ENCODE data around the gene CCM2. TPM values are rescaled to one million over a fixed set of nuclear protein-coding genes. Genes with fewer than 3 reads are reported as not detected.

CCM2 gene
- total and polyA plus RNA-seq, 8 donors: 1.8 to 39.0 (median 26.6) TPM

DNA sequence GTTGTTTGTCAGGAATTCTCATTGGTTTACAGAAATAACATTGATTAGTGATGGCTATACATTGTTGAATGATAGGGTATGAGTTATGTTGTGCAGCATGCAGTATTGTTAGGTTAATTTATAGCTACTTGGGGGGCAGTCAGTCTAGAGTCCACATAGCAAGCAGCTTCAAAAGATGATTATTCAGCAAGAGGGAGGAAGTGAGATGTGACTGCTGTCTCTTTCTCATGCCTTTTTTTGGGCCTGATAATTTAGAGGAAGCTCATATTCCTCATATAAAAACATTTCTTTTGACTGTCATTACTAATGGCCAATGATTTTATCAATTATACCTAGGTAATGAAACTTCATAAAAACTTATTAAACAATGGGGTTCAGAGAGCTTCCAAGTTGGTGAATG, 114.9 kb downstream of the CCM2 start:
- no peak for DNase-seq
- intact Hi-C loops (cut with DNase I; ENCODE audit: low total_unique reads): no loop called here
- H3K4me1 ChIP-seq: peaks cover 13 to 20% (median 20%) of the 10 kb centered on the region in 4 donors
- no peak for TF ChIP-seq POLR2A (IDR thresholded peaks at IDR 0.05)
- TF ChIP-seq POLR2AphosphoS5 (IDR thresholded peaks at IDR 0.05): no peak
- TF ChIP-seq EP300 (IDR thresholded peaks at IDR 0.05): no peak
- TF ChIP-seq, protein P1, sequence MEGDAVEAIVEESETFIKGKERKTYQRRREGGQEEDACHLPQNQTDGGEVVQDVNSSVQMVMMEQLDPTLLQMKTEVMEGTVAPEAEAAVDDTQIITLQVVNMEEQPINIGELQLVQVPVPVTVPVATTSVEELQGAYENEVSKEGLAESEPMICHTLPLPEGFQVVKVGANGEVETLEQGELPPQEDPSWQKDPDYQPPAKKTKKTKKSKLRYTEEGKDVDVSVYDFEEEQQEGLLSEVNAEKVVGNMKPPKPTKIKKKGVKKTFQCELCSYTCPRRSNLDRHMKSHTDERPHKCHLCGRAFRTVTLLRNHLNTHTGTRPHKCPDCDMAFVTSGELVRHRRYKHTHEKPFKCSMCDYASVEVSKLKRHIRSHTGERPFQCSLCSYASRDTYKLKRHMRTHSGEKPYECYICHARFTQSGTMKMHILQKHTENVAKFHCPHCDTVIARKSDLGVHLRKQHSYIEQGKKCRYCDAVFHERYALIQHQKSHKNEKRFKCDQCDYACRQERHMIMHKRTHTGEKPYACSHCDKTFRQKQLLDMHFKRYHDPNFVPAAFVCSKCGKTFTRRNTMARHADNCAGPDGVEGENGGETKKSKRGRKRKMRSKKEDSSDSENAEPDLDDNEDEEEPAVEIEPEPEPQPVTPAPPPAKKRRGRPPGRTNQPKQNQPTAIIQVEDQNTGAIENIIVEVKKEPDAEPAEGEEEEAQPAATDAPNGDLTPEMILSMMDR (IDR thresholded peaks at IDR 0.05): no peak
- no peaks in the 10 kb centered on the region for H3K36me3 ChIP-seq
- H3K9me3 ChIP-seq: no peaks in the 10 kb centered on the region
- H3K4me3 ChIP-seq: no peak overlapping the region
- H3K27me3 ChIP-seq: peaks cover 0 to 5% (median 0%) of the 10 kb centered on the region in 3 donors
- no peak overlapping the region for H3K27ac ChIP-seq

DNA sequence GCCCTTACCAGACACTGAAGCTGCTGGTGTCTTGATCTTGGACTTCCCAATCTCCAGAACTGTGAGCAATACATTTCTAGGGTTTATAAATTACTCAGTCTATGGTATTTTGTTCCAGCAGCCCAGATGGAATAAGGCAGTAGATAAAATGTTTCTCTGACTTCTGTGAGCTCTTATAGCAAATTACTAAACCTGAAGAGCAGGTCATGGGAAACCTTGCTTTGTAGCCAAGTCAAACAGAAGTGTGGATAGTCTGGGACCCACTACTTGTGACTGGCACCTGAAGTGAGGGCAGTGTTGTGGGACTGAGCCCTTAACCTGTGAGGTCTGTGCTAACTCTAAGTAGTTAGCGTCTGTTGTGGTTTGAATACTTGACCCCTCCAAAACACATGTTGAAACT, 116.0 kb downstream of the CCM2 start:
- H3K9me3 ChIP-seq: no peaks in the 10 kb centered on the region
- 35 to 71% (median 40%) methylated on average over 1 of the region's 1 CpG for WGBS, 5 donors
- intact Hi-C loops (cut with DNase I; ENCODE audit: low total_unique reads): no loop called here

DNA sequence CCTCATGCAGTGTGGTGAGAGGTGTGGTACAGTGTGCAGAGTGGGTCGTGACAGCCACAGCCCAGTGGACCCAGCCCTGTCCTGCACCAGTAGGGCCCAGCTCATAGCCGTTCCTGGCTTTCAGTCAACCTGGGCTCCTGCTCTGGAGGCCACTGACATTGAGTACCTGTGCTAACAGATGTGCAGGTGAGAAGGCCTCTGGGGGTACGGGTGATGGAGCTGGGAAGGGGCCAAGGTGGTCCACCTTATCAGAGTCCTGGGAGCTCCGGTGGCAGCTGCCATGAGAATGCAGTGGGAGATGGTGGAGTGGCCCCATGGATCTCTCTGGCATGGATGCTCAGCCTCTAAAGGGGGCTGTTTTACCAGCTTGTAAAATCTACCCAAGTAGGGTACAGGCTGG, 117.6 kb downstream of the CCM2 start:
- intact Hi-C loops (cut with DNase I; ENCODE audit: low total_unique reads): no loop called here

More for the DNA sequence above, 116.0 kb downstream of the CCM2 start:
- H3K27me3 ChIP-seq: peaks cover 0 to 5% (median 0%) of the 10 kb centered on the region in 3 donors
- H3K4me3 ChIP-seq: no peak overlapping the region
- TF ChIP-seq, protein P1 (IDR thresholded peaks at IDR 0.05): no peak
- TF ChIP-seq EP300 (IDR thresholded peaks at IDR 0.05): no peak
- TF ChIP-seq POLR2A (IDR thresholded peaks at IDR 0.05): no peak
- no peak for TF ChIP-seq POLR2AphosphoS5 (IDR thresholded peaks at IDR 0.05)
- H3K4me1 ChIP-seq: peaks cover 7 to 9% (median 9%) of the 10 kb centered on the region in 4 donors
- DNase-seq: no peak
- no peaks in the 10 kb centered on the region for H3K36me3 ChIP-seq
- no peak overlapping the region for H3K27ac ChIP-seq

DNA sequence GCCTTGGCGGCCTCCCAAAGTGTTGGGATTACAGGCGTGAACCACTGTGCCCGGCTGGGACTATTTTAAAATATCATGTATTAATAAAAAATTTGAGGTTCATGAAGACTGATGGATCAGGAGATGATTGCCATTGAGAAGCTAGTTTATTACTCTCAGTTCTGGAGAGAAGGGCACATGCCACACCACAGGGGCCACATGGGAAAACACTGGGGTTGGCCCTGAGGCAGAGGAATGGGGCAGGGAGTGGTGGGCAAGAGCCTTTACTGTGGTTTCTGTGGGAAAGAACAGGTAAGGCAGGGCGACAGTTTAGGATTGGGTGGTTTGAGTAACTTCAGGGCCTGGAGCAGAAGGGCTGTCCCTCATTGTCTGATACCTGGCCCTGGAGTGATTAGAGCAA, 118.3 kb downstream of the CCM2 start:
- Histone ChIP-seq H3K27me3 (peaks cover 0 to 5% (median 0%) of the 10 kb centered on the region in 3 donors), H3K9me3 (no peaks in the 10 kb centered on the region), H3K27ac (no peak overlapping the region), H3K36me3 (no peaks in the 10 kb centered on the region), H3K4me3 (no peak overlapping the region), H3K4me1 (no peaks in the 10 kb centered on the region)
- TF ChIP-seq POLR2A (IDR thresholded peaks at IDR 0.05): no peak
- intact Hi-C loops (cut with DNase I; ENCODE audit: low total_unique reads): no loop called here
- no peak for DNase-seq
- WGBS, 5 donors: 79 to 92% (median 85%) methylated on average over 4 of the region's 4 CpGs

More for the DNA sequence above, 117.6 kb downstream of the CCM2 start:
- 68 to 79% (median 74%) methylated on average over 4 of the region's 4 CpGs for WGBS, 5 donors
- no peaks in the 10 kb centered on the region for H3K9me3 ChIP-seq
- no peaks in the 10 kb centered on the region for H3K36me3 ChIP-seq
- peaks cover 0 to 5% (median 0%) of the 10 kb centered on the region in 3 donors for H3K27me3 ChIP-seq
- DNase-seq: no peak
- peaks cover under 1 to 2% (median 1%) of the 10 kb centered on the region in 4 donors for H3K4me1 ChIP-seq
- TF ChIP-seq POLR2AphosphoS5 (IDR thresholded peaks at IDR 0.05) (no peak), POLR2A (IDR thresholded peaks at IDR 0.05) (no peak), EP300 (IDR thresholded peaks at IDR 0.05) (no peak)
- TF ChIP-seq, protein P1 (IDR thresholded peaks at IDR 0.05): no peak
- no peak overlapping the region for H3K27ac ChIP-seq
- no peak overlapping the region for H3K4me3 ChIP-seq

DNA sequence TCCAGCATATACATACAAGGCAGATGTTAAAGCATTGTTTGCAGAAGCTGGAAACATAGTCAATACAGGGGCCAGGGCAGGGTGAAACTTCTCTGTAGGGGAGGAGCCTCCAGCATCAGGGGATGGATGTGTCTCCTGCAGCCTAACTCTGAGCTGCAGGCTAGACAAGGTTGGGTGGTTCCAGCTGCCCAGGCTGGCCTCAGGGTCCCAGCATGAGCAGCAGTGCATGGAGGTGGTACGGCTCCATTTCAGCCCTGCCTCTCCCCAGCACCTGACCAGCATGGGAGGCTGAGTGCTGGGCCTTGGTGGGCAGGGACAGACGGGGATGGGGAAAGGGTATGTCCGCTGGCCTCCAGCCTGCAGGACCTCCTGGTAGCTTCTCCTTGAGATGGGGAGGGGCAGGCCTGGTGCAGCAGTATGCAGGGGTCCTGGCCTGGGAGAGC, 118.9 kb downstream of the CCM2 start:
- H3K27ac ChIP-seq: no peak overlapping the region
- H3K27me3 ChIP-seq: peaks cover 0 to 5% (median 0%) of the 10 kb centered on the region in 3 donors
- no peak for DNase-seq
- H3K36me3 ChIP-seq: no peaks in the 10 kb centered on the region
- H3K4me3 ChIP-seq: no peak overlapping the region
- no peaks in the 10 kb centered on the region for H3K9me3 ChIP-seq
- intact Hi-C loops (cut with DNase I; ENCODE audit: low total_unique reads): no loop called here
- TF ChIP-seq EP300 (IDR thresholded peaks at IDR 0.05) (no peak), POLR2AphosphoS5 (IDR thresholded peaks at IDR 0.05) (no peak), POLR2A (IDR thresholded peaks at IDR 0.05) (no peak)
- TF ChIP-seq, protein P1 (IDR thresholded peaks at IDR 0.05): no peak
- no peaks in the 10 kb centered on the region for H3K4me1 ChIP-seq
- WGBS, 5 donors: 40 to 100% (median 96%) methylated on average over 1 to 3 of the region's 3 CpGs
